A549 (cell line): ENCODE data around the gene DISP2.

Experiments used
- POLR2A ChIP-seq: IDR thresholded peaks from 2 replicates; pipeline ENCODE4 v1.6.1; 2012; ENCODE audit warnings: mild to moderate bottlenecking, low read length
- RCOR1 ChIP-seq: fragments of 150-350 bp; IDR thresholded peaks from 2 replicates; pipeline ENCODE4 v1.6.1; 2014; ENCODE audit warnings: antibody characterized with exemption, low read length, low read depth
- REST ChIP-seq: fragments of 200-600 bp; sonication (generic); IDR thresholded peaks from 2 replicates; pipeline ENCODE4 v1.6.1; 2016; ENCODE audit warnings: antibody characterized with exemption, mild to moderate bottlenecking, moderate library complexity
- TF ChIP-seq, protein P1 (sequence below): fragments of >200 bp; sonication (Bioruptor Twin); formaldehyde crosslinking; IDR thresholded peaks from 3 replicates; pipeline ENCODE4 v1.5.1; 2016

GRCh38 chr15:40310001-40310959, 47.7 kb upstream of the DISP2 start:
- TF ChIP-seq, protein P1, sequence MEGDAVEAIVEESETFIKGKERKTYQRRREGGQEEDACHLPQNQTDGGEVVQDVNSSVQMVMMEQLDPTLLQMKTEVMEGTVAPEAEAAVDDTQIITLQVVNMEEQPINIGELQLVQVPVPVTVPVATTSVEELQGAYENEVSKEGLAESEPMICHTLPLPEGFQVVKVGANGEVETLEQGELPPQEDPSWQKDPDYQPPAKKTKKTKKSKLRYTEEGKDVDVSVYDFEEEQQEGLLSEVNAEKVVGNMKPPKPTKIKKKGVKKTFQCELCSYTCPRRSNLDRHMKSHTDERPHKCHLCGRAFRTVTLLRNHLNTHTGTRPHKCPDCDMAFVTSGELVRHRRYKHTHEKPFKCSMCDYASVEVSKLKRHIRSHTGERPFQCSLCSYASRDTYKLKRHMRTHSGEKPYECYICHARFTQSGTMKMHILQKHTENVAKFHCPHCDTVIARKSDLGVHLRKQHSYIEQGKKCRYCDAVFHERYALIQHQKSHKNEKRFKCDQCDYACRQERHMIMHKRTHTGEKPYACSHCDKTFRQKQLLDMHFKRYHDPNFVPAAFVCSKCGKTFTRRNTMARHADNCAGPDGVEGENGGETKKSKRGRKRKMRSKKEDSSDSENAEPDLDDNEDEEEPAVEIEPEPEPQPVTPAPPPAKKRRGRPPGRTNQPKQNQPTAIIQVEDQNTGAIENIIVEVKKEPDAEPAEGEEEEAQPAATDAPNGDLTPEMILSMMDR, result peak; percentile 56
- TF ChIP-seq POLR2A, result no peak
- no peak for TF ChIP-seq RCOR1
- no peak for TF ChIP-seq REST
